DMS53 treated with DMSO at 0.1 percent for 48 hours (cell line): ENCODE data around the gene TIPARP.
"Not testable (repeated sequence)": the region's sequence is repeated elsewhere in the genome, so short reads cannot be mapped to it uniquely, and the experiment has no call there.

Source experiments
- DNase-seq: peaks from one replicate; lab custom pipeline; 2025; ENCODE audit not compliant: unreplicated experiment; lab: John Stamatoyannopoulos, UW

Gene TIPARP

GRCh38 chr3:156737049-156737448 is 62.7 kb downstream of the TIPARP start:
- DNase-seq: not testable (repeated sequence)

- no peak for DNase-seq
Observed at GRCh38 chr3:156738251-156738650, 63.9 kb downstream of the TIPARP start.

GRCh38 chr3:156739976-156740375 is 65.6 kb downstream of the TIPARP start:
- no peak for DNase-seq

- not testable (repeated sequence) for DNase-seq
Observed at GRCh38 chr3:156740581-156740980, 66.2 kb downstream of the TIPARP start.

GRCh38 chr3:156741935-156742334 is 67.5 kb downstream of the TIPARP start:
- no peak for DNase-seq

GRCh38 chr3:156742401-156742800 is 68.0 kb downstream of the TIPARP start:
- DNase-seq: no peak

- DNase-seq: no peak
Observed at GRCh38 chr3:156743859-156744258, 69.5 kb downstream of the TIPARP start.

GRCh38 chr3:156744631-156745030 is 70.2 kb downstream of the TIPARP start:
- DNase-seq: no peak

- DNase-seq: no peak
Observed at GRCh38 chr3:156745766-156746165, 71.4 kb downstream of the TIPARP start.

- DNase-seq: no peak
Observed at GRCh38 chr3:156747046-156747445, 72.7 kb downstream of the TIPARP start.

GRCh38 chr3:156749244-156749643 is 74.9 kb downstream of the TIPARP start:
- no peak for DNase-seq

- DNase-seq: no peak
Observed at GRCh38 chr3:156750191-156750873, 75.9 kb downstream of the TIPARP start.

- DNase-seq: no peak
Observed at GRCh38 chr3:156750874-156751245, 76.5 kb downstream of the TIPARP start.

- DNase-seq: no peak
Observed at GRCh38 chr3:156751461-156752025, 77.2 kb downstream of the TIPARP start.
